Measurements from ENCODE around the gene TADA2B.

DNA sequence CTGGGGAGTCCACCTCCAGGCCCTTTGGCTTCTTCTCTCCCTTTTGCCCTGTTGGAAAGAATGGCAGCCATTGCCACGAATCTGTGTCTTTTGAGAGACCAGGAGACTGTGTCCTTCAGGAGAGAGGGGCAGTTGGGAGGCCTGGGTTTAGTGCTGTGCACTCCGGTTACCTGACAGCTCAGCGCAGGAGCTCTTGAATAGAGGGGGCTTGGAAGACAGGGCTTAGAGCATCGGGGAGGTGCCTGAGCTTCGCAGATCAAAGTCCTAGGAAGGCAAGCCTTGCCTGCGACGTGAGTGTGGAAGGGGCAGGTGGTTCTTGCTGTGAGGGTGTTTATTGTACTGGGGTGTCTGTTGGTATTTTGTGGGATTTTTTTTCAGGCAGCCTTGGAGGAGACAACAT, 41.9 kb upstream of the TADA2B start:
- TF ChIP-seq, protein P1, sequence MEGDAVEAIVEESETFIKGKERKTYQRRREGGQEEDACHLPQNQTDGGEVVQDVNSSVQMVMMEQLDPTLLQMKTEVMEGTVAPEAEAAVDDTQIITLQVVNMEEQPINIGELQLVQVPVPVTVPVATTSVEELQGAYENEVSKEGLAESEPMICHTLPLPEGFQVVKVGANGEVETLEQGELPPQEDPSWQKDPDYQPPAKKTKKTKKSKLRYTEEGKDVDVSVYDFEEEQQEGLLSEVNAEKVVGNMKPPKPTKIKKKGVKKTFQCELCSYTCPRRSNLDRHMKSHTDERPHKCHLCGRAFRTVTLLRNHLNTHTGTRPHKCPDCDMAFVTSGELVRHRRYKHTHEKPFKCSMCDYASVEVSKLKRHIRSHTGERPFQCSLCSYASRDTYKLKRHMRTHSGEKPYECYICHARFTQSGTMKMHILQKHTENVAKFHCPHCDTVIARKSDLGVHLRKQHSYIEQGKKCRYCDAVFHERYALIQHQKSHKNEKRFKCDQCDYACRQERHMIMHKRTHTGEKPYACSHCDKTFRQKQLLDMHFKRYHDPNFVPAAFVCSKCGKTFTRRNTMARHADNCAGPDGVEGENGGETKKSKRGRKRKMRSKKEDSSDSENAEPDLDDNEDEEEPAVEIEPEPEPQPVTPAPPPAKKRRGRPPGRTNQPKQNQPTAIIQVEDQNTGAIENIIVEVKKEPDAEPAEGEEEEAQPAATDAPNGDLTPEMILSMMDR (conservative IDR thresholded peaks at IDR 0.05; ENCODE audit: low read depth, low read length), result no peak
- no peak for TF ChIP-seq EZH2 (IDR thresholded peaks at IDR 0.05; ENCODE audit: borderline replicate concordance, low read depth, low read length, poor library complexity, severe bottlenecking)
